Subcutaneous abdominal adipose tissue (tissue), 5 donors: Measurements from ENCODE around the gene UBE2O.

ENCODE experiments used
- H3K27ac ChIP-seq: one replicate; pipeline ENCODE4 v1.7.0; 2013; ENCODE audit warnings: low read depth, mild to moderate bottlenecking, inconsistent platforms, low read length, moderate library complexity
- H3K27me3 ChIP-seq, 5 donors: one replicate each; pipeline ENCODE4 v1.7.0; 2013; ENCODE audit warnings: low read length in 5 of 5, inconsistent platforms in 1 of 5; ENCODE audit not compliant: control insufficient read depth in 5 of 5, insufficient read depth in 4 of 5
- H3K36me3 ChIP-seq, 5 donors: one replicate each; pipeline ENCODE4 v1.7.0; 2013; ENCODE audit warnings: low read length in 5 of 5; ENCODE audit not compliant: control insufficient read depth in 5 of 5, insufficient read depth in 5 of 5
- H3K4me1 ChIP-seq, 5 donors: one replicate each; pipeline ENCODE4 v1.7.0; 2013; ENCODE audit warnings: low read length in 5 of 5, mild to moderate bottlenecking in 3 of 5, moderate library complexity in 1 of 5; ENCODE audit not compliant: control insufficient read depth in 5 of 5, insufficient read depth in 5 of 5
- H3K4me3 ChIP-seq, 5 donors: one replicate each; pipeline ENCODE4 v1.7.0; 2013; ENCODE audit warnings: low read length in 5 of 5, low read depth in 1 of 5
- H3K9ac ChIP-seq, 5 donors: one replicate each; pipeline ENCODE4 v1.7.0; 2013; ENCODE audit warnings: low read length in 5 of 5, mild to moderate bottlenecking in 4 of 5, moderate library complexity in 3 of 5
- H3K9me3 ChIP-seq, 5 donors: one replicate each; pipeline ENCODE4 v1.7.0; 2013; ENCODE audit warnings: low read length in 5 of 5; ENCODE audit not compliant: control insufficient read depth in 5 of 5
- donor health status: healthy.
- donor health status: healthy.
- donor health status: healthy.
- donor health status: healthy.
- donor health status: healthy.

UBE2O gene

GRCh38 chr17:76384222-76384986 lies 68.5 kb downstream of the UBE2O start, which contains the start of gene SPHK1:
SPHK1 (plus strand) TSS chr17:76384609; CDS start chr17:76385645, 1,036 bp downstream.
- H3K36me3 ChIP-seq, result no peaks in the 10 kb centered on the region
- no peaks in the 10 kb centered on the region for H3K9me3 ChIP-seq
- H3K4me1 ChIP-seq, result peaks cover 6 to 53% (median 40%) of the 10 kb centered on the region in 5 donors
- H3K9ac ChIP-seq, result peak within 1 kb of the TSS; percentile 38 to 78 (median 72)
- H3K27me3 ChIP-seq, result peaks cover 0 to 15% (median 0%) of the 10 kb centered on the region in 5 donors
- H3K4me3 ChIP-seq, result peak within 1 kb of the TSS; percentile 65 to 77 (median 74)
- peak within 1 kb of the TSS; percentile 46 for H3K27ac ChIP-seq

DNA sequence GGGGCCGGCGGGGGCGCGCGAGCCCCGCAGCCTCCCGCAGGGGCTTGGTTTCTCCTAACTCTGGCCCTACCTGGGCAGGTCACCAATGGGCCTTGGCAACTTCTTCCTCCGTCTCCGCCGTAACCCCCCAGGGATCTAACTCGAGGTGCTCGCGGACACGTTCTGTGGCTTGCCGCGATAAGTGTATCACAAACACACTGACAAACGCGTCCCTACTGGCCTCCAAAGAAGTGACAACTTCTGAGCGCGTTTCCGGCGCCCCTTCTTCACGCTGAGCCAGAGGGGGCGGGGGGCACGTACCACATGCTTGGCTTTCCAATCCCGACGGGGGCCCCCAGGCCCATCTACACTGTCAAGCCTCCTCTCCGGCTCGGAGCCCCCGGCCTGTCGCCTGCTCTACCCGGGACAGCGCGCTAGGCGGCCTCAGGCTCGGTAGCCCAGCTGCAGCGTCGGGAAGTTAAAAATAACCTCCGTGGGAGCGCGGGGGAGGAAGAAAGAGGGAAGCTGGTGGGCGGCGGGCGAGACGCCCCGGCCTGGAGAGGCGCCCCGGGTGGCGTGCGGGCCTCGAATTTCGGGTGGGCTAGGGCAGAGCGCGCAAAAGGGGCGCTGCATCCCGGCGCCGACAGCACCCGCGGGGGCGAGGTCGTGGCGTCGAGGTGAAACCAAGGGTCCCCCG lies 69.3 kb downstream of the UBE2O start:
- H3K4me3 ChIP-seq, result peak overlapping the region; percentile 65 to 77 (median 74)
- no peaks in the 10 kb centered on the region for H3K9me3 ChIP-seq
- H3K27me3 ChIP-seq, result peaks cover 0 to 15% (median 0%) of the 10 kb centered on the region in 5 donors
- H3K9ac ChIP-seq, result peak overlapping the region in 4 of 5 donors; percentile 54 to 78 (median 69)
- H3K36me3 ChIP-seq, result no peaks in the 10 kb centered on the region
- H3K27ac ChIP-seq, result peak overlapping the region; percentile 23
- H3K4me1 ChIP-seq, result peaks cover 6 to 50% (median 40%) of the 10 kb centered on the region in 5 donors

- Histone ChIP-seq H3K27me3 (peaks cover 0 to 15% (median 0%) of the 10 kb centered on the region in 5 donors), H3K4me1 (peaks cover 6 to 50% (median 40%) of the 10 kb centered on the region in 5 donors), H3K9ac (peak overlapping the region in 4 of 5 donors; percentile 6 to 56 (median 52)), H3K9me3 (no peaks in the 10 kb centered on the region), H3K4me3 (peak overlapping the region; percentile 8 to 77 (median 74)), H3K36me3 (no peaks in the 10 kb centered on the region), H3K27ac (no peak overlapping the region)
These were observed 70.0 kb downstream of the UBE2O start for GRCh38 chr17:76382803-76383545.

DNA sequence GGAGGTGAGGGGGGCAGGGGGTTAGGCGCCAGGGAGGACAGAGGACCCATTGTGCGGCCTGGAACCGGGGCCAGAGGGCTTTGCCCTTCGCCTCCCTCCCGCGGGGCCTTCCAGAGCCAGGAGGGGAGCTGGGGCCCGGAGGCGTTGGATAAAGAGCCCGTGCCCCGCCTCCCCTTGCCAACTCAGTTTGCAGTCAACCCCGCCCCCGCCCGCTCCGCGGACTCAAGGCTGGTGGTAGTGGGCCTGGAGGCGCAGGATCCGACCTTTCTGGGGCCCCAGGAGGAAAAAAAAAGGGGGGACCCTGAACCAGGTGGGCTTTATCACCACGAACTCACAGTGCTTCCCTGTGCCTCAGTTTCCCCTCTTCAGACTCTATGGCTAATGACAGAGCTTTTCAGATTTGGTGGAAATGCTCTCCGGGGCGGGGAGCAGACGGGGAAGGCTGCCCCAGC lies 70.6 kb downstream of the UBE2O start:
- no peak overlapping the region for H3K27ac ChIP-seq
- no peaks in the 10 kb centered on the region for H3K36me3 ChIP-seq
- peak overlapping the region; percentile 8 to 77 (median 74) for H3K4me3 ChIP-seq
- H3K27me3 ChIP-seq, result peaks cover 0 to 15% (median 0%) of the 10 kb centered on the region in 5 donors
- H3K9ac ChIP-seq, result peak overlapping the region in 4 of 5 donors; percentile 6 to 56 (median 52)
- peaks cover 6 to 50% (median 40%) of the 10 kb centered on the region in 5 donors for H3K4me1 ChIP-seq
- no peaks in the 10 kb centered on the region for H3K9me3 ChIP-seq

GRCh38 chr17:76381633-76382350 lies 71.2 kb downstream of the UBE2O start:
- H3K9ac ChIP-seq, result no peak overlapping the region
- no peaks in the 10 kb centered on the region for H3K36me3 ChIP-seq
- H3K27me3 ChIP-seq, result peaks cover 0 to 17% (median 0%) of the 10 kb centered on the region in 5 donors
- H3K9me3 ChIP-seq, result no peaks in the 10 kb centered on the region
- H3K4me3 ChIP-seq, result peak overlapping the region in 1 of 5 donors; percentile 74
- H3K27ac ChIP-seq, result no peak overlapping the region
- peaks cover 6 to 53% (median 40%) of the 10 kb centered on the region in 5 donors for H3K4me1 ChIP-seq

DNA sequence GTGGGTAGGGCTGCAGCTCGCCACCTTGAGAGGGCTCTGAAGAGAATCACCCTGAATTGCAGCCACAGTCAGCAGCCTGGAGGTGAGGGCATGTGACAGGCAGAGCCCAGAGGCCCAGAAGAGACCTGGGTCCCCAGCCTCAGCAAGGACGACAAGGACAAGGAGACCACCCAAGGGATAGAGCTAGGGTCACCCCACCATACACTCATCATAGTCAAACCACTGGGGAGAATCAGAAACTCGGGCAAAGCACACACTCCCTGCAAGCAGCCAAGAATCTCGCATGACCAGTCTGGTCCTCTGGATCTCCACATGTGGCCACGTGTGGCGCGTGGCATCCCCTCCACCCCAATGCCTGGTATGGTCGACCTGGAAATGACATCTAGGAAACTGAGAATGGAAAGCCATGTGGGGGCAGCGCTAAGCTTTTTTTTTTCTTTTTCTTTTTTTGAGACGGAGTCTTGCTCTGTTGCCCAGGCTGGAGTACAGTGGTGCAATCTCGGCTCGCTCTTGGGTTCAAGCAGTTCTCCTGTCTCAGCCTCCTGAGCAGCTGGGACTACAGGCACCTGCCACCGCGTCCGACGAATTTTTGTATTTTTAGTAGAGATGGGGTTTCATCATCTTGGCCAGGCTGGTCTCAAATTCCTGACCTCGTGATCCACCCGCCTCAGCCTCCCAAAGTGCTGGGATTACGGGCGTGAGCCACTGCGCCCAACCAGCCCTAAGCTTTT lies 73.1 kb downstream of the UBE2O start:
- Histone ChIP-seq H3K27ac (no peak overlapping the region), H3K27me3 (peaks cover 0 to 10% (median 0%) of the 10 kb centered on the region in 5 donors), H3K9me3 (no peaks in the 10 kb centered on the region), H3K4me3 (no peak overlapping the region), H3K9ac (no peak overlapping the region), H3K36me3 (no peaks in the 10 kb centered on the region), H3K4me1 (peaks cover 1 to 41% (median 22%) of the 10 kb centered on the region in 5 donors)

GRCh38 chr17:76379275-76379641 lies 73.7 kb downstream of the UBE2O start:
- H3K36me3 ChIP-seq, result no peaks in the 10 kb centered on the region
- peaks cover 1 to 36% (median 18%) of the 10 kb centered on the region in 5 donors for H3K4me1 ChIP-seq
- no peak overlapping the region for H3K27ac ChIP-seq
- H3K9ac ChIP-seq, result no peak overlapping the region
- H3K27me3 ChIP-seq, result peaks cover 0 to 9% (median 0%) of the 10 kb centered on the region in 5 donors
- no peaks in the 10 kb centered on the region for H3K9me3 ChIP-seq
- no peak overlapping the region for H3K4me3 ChIP-seq

GRCh38 chr17:76378548-76379274 lies 74.2 kb downstream of the UBE2O start:
- Histone ChIP-seq H3K27ac (no peak overlapping the region), H3K36me3 (no peaks in the 10 kb centered on the region), H3K9ac (no peak overlapping the region), H3K4me1 (peaks cover 1 to 32% (median 15%) of the 10 kb centered on the region in 5 donors), H3K4me3 (no peak overlapping the region), H3K9me3 (no peaks in the 10 kb centered on the region), H3K27me3 (peaks cover 0 to 9% (median 0%) of the 10 kb centered on the region in 5 donors)
